NCI-H2171 (cell line): Measurements from ENCODE around the gene IGSF3.

Experiments used
- DNase-seq: peaks from one replicate; lab custom pipeline; 2025; lab: John Stamatoyannopoulos, UW

Gene IGSF3

DNA sequence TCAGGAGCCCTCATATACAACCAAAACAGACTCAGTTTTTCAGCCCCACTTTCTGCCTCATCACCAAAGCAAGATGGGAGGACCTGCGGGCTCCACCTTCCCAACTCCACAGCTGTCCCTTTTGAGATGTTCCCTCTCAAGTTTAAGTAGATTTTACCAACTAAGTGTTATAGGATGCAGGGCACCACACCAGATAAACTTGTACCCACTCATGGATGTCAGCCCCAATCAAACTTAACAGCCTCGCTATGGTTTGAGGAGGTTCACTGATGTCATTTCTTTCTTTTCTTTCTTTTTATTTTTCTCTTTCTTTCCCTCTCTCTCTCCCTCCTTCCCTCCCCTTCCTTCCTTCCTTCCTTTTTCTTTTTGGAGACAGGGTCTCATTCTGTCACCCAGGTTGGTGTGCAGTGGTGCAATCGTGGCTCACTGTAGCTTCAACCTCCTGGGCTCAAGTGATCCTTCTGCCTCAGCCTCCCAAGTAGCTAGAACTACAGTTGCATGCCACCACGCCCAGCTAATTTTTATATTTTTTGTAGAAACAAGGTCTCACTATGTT is 110.1 kb downstream of the IGSF3 start:
- no peak for DNase-seq

DNA sequence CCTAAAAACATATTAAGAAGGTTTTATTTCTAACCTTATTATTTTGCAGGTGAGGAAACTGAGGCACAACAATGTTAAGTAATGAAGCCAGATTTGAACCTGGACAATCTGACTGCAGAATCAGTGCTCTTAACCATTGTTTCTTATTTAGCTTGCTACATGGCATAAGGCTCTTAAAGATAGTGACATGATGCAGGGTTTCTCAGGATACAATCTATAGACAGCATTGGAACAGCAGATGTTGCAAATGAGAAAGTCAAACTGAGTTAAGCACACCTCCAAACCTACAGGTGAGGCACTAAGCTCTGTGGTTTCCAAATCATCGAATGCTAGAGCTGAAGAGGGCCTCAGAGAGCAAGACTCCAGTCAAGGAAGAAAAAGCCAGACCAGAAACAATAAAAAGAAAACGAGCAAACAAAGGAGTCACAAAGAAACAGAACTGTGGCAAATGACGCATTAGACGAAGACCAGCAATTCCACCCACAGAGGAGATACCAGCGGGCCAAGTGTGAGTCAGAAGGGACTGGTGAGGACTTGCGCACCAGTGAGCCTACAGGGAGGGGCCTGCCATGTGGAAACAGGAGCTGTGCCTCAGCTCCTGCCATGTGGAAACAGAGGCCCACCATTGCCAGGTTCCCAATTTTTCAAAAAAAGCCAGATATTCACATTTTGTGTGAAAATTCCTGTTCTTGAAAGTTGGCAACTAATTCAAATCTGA is 111.1 kb downstream of the IGSF3 start:
- DNase-seq: no peak

DNA sequence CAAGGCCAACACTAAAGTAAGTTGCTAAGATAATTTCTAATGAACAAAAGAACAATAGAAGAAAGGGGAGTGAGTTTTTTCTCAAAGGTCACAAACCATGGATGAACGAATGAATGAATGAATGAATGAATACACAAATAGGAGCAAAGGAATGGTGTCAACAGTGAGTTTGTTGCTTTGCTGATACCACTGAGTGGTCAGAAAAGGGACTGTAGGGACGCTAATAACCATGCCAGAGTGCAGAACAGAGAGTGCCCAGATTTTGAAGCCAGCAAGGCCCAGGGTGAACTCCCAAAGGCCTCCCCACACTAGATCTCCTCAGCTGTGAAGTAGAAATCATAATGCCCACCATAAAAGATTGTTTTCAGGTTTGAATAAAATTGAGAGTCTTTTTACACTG is 112.6 kb downstream of the IGSF3 start:
- DNase-seq: no peak

DNA sequence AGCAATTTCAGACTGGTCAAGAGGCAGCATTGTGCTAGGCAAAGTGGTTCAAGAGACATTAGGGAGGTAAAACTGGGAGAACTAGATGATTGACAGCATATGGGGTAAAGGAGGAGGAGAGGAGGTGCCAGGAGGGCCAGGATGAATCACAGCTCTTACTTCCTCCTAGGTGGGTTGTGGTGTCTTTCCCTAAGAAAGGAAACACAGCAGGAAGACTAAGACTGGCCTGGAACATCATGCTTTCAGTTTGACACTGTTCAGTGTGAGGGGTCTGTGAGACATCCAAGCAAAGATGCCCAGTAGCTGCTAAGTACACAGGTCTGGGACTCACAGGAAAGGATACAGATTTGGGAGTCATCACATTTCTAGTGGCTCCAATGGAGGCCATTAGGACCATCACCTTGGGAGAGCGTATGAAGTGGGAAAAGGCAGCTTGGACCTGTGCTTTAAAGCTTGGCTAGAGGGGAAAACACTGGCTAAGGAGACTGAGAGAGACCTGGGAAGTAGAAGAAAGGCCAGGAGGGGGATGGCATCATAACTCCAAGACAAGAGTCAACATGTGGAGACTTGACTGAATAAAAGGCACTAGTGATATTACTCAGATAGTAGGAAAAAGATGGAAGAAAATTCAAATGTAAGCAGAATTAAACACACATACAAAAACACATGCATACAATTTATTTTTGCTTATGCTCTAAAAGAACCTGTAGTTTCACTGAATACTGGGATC is 114.0 kb downstream of the IGSF3 start:
- no peak for DNase-seq

DNA sequence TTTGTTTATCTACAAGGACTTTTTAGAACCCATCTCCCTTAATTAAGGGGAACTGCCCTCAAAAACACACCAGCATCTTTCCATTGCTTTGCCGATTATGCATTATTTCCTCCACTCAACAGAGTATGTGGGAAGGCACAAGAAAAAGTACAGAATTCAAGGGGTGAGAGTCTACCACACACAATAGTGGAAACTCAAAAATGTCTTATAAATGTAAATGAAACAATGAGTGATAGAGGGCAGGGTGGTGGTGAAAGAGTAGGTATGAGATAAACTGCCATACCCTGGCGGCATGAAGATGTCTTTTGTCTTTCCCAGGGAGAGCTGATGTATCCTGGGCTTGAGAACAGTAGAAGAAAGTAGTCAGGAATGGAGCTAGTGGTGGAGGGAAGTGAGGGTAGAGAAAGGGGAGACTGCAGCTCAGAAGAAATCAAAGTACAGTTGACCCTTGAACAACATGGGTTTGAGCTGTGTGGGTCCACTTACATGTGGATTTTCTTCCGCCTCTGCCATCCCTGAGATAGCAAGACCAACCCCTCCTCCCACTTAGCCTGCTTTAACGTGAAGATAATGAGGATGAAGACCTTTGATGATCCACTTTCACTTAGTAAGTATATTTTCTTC is 121.1 kb downstream of the IGSF3 start:
- DNase-seq: no peak

DNA sequence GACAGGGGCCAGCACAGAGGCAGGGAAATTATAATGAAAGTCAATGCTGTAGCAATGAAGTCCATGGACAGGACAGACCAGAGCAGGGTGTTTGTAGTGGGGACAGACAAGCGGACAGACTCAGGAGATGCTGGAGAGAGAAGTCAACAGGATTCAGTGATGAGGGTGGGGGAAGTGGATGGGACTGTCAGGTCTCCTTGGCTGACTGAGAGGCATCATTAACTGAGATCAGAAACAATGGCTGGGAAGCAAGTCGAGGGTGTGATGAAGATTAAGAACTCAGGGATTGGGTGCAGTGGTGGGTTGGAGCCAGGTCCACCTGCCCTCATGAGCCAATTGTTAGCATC is 122.2 kb downstream of the IGSF3 start:
- DNase-seq: no peak

DNA sequence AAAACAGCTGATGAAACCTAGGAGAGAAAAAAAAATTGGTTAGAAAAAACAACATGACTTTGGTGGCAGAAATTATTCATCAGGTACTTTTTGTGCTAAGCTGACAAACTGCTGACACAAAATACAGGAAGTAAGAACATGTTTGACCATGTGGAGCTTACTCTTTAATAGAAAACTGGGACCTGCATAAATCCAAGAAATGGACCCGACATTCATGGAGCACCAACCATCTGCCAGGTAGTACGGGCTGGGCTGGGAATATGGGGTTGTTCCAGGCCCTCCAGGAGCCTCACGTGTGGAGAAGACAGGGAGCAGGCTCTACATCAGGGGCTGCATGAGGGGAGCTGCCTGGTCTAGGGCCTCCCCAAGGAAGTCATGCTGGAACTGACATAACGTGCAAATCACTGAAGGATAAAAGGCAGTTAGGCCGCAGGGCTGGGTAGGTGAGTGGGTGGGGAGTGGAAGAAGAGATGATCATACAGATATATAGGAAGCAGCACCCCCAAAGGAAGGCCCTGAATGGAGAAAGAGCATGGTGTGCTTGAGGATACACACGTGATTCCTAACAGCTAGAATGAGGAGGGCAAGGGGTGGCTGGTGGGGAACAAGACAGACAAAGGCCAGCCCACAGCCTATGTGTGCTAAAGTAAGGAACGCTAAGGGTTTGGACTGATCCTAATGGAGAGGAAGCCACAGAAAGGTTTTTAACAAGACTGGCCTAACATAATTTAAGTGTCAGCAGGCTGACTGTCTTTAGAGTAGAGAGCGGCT is 122.8 kb downstream of the IGSF3 start:
- DNase-seq: no peak

DNA sequence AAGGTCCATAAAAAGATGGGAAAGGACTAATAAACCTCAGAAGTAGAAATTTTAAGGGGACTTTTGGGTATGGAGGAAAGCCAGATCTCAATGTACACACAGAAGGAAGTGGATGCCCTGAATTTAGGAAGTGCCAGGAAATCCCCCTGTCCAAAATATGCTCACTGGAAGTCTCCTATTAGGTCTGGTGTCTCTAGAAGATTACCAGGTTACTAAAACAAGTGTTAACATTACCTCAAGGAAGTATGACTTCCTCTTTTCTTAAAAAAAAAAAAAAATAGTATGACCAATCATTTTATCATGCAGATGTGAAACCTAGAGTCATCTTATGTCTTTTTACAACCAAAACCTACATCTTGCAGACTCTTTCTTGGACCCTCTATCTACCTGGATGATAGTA is 127.4 kb downstream of the IGSF3 start:
- DNase-seq: no peak

DNA sequence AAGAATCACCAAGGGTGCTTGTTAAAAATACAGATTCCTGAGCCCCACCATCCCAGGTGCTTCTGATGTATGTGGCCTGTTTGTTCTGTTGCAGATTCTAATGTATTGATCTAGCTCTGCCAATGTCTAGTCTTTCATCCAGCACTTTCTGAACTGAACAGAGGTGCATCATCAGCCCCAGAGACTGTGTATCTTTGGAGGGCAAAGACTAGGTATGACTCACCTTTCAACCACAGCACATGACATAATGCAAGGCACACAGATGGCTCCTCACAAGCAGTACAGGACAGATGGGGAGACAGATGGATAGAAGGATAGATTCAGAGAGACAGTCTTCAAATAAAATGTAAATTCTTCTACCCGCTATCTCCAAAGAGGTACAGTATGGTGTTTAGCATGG is 129.0 kb downstream of the IGSF3 start:
- peak; percentile 93 for DNase-seq

DNA sequence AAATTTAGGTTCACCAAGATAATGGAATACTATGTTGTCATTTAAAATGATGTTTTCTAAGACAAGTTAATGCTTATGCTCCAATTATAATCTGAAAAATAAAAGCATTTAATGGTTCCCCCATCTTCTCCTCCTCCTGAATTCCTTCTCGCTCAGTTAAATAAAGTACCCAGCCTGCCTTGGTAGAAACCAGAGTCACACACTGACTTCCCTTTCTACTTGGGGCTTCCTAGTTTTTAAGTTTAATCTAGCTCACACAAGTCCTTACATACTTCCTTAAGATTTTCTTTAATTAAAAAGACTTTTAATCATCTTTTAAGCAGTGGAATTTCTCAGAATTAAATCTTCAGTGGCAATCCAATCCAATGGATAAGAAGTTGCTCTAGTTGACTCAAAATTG is 129.6 kb downstream of the IGSF3 start:
- no peak for DNase-seq

DNA sequence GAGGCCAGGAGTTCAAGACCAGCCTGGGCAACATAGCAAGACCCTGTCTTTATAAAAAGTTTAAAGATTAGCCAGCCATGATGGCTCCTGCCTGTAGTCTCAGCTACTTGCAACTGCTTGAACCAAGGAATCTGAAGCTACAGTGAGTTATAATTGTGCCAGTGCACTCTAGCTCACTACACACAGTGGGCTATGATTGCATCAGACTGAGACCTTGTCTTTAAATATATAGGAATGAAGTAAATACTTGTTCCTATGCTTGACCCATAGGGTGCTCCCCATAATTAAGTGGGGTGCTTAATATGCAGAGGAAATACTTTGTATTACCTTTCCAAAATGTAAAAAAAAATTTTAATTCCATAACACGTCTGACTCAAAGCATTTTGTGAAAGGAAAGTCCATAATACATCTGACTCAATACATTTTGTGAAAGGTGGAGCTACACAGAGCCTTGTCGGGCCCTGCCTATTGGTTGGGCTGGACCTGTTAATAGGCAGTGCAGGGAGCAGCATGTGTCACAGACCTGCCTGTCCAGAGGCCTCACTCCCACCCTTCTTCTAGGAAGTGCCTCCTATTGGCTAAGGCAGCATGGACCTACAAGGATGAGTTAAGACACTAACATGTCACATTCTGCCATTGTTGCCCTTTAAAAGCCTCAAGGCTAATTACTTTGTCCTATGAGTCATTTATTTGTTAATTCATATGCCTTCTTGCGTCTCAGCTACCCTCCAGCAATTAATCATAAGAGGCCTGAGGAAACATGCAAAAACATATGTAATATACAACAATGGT is 130.3 kb downstream of the IGSF3 start:
- DNase-seq: no peak

DNA sequence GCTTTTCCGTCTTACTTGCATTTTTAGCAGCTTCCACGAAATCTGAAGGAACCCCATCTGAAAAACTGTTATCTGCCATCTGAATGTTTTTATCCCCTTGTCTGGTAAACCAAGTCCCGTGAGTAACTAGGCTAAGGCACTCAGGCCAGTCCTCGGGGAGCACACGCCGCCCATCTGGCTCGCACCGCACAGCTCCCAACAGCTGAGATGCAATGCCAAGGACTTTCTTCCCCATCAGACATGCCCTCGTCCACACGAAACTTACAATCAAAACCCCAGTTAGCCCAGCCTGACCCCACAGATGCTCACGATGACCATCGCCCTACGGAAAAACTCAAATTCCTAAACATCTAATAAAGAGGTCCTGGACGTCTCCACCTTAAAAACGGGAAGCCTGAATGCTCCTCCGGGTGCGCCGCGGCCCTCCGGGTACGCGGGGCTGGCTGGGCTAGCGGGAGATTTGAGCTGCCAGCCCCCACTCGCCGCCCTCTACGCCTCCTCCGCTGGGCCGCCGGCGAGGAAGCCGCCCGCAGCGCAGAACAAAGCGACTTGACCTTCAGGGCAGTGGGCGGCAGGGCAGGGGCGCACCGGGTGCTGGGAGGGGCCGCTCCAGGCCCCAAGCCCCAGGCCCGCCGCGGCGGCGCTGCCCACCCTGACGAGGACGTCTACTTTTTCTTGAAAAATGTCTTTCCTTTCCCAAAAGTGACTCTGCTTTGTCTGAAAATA is 133.4 kb downstream of the IGSF3 start:
- no peak for DNase-seq

DNA sequence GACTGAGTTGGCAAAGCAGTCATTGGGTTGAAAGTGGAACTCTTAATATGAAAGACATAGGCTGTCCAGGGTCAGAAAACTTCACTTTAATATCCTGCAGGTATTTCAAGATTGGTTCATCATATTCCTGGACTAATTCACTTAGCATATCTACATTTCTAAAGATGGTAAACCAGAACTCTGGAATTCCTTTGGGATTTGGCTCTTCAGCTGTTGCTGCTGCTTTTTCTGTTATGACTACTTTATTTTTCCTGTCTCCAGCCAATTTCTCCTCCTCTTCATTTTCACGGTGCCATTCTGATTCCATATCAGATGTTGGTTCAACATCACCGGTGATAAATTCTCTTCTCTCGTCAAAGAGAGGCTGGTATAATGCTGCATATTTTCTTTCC is 134.1 kb downstream of the IGSF3 start:
- DNase-seq: no peak

DNA sequence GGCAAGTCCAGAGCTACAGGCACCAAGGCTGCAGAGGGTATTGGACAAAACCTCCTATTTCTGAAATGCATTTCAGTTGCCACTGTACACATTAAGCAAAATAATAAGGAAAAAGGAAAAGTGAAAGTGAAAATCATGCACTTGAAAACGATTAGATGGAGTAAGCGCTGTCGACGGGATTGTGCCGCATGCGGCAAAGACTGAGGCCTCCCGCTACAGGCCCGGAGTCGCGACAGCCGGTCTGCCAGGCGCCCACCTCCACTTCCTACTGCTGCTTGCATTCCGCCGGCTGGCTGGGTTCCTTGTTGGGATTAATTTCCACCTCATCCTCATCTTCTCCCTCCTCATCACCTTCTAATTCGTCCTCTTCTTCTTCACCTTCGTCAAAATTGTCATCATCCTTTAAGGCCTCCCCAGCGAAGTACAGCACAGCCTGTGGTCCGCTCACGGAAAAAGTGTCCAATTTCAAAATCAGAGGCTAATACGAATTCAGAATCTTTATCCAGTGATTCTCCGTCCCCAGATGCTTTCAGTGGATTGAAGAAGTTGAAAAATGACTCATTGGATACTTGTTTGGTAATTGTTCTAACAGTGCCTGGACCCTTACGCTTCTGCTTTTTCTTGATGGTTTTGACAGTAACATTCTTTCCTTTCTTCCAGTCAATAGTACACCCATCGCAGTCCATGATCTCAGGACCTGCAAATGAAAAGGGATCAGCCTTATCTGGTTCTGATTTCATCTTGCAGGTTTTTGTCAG is 134.7 kb downstream of the IGSF3 start:
- DNase-seq: no peak

DNA sequence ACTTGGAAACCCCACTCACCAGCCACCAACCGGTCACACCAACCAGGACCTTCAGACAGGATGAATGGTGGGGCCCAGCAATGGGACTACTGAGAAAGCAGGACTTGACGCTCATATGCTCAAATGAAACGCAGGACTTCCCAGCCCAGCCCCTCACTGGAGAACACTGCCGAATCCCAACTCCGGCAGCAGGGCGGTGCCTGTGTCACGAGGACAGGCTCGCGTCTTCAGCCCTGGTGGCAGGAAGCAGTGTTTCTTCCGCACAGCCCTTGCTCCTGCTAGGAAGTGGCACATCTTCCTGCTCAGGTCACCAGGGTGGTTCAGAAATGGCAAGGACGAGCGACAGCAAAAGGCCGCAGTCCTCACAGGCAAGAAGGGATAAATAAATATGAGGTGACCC is 135.6 kb downstream of the IGSF3 start:
- DNase-seq: no peak

DNA sequence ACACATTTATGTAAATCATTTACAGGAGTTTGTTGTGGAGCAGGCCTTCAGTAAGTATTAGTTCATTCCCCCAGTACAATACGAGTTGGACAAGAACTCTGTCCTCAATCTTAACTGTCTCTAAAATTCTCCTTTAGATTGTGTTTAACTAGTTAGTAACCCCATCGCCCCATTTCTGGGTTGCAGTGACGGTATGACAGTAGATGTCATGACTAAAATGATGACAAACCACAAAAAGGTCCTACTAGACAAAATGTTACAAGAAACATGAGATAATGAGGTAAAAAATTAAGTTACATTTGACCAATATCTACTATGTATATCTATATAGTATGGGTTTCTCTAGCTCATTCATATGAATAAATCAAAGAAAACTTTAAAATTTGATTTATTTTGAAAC is 137.9 kb downstream of the IGSF3 start:
- no peak for DNase-seq

DNA sequence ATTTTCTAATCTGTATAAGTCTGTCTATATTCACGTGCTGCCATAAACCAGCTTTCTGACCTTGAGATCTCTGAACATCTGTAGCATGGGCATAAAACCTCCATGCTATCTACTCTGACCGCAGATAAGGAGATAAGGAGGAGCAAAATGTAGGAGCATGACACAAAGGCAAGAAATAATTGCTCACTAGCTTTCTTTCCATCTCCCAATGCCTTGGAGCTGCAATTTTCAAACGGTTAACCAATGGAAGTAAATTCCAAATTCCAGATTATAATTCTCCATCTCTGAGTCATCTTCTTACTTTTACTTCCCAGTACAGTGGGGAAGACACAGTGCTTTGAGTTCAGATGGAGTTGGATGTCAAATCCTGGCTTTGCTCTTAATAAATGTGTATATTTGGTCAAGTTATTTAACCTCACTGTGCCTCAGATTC is 138.3 kb downstream of the IGSF3 start:
- no peak for DNase-seq

DNA sequence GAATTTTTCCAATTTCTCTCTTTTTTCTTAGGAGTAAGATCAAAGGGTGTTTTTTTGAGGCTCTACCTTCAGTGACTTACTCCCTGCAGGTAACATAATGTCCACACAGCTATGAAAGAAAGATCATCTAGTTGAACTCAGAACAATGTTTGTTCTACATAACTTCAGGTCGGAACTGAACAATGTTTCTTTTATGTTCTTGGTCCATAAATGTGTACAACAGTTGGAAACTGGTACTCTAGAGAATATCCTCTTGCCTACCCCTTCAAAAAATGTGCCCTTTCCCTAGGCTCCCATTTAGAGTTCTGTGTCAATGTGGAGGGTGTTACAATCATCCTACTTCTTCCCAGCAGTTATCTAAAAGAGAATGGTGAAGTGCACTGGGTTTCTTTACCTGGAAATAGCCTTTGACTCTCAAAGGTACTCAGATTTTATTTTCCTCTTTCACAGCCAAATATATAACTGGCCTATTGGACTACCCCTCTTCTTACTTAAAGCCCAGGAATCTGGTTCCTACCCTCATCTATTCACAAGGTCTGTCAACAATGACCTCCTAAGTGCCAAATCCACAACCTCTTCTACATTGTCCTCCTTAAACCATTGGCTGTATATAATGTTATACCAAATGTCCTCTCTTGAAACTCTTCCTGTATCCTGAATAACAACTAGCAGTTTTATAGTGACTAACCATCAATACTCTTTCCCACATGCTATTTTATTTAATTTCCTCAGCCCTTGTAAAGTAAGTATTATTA is 139.0 kb downstream of the IGSF3 start:
- DNase-seq: no peak

DNA sequence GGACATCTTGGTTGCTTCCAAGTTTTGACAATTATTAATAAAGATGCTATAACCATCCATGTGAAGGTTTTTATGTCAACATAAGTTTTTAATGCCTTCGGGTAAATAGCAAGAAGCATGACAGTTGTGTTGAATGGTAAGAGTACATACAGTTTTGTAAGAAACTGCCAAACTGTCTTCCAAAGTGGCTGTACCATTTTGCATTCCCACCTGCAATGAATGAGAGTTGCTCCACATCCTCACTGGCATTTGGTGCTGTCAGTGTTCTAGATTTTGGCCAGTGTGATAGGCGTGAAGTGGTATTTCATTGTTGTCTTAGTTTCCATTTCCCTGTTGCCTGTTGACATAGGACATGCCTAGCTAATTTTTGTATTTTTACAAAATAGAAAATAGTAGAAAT is 142.1 kb downstream of the IGSF3 start:
- DNase-seq: no peak
